Fibroblast of mammary gland (primary cell): ENCODE measurements around the gene TBKBP1.

Source experiments
- DNase-seq: peaks from one replicate; pipeline ENCODE4 v3.0.0-alpha.2; 2010; ENCODE audit warnings: low read depth
- H3K4me3 ChIP-seq: 2 replicates; pipeline ENCODE4 v1.5.1; 2011; ENCODE audit warnings: low read depth, mild to moderate bottlenecking, low read length, moderate library complexity; ENCODE audit not compliant: control insufficient read depth
- CTCF ChIP-seq: conservative IDR thresholded peaks from 2 replicates; pipeline ENCODE4 v1.5.1; 2011; ENCODE audit warnings: low read depth, low read length, inconsistent platforms; ENCODE audit not compliant: control insufficient read depth, insufficient read depth

TBKBP1 gene

DNA sequence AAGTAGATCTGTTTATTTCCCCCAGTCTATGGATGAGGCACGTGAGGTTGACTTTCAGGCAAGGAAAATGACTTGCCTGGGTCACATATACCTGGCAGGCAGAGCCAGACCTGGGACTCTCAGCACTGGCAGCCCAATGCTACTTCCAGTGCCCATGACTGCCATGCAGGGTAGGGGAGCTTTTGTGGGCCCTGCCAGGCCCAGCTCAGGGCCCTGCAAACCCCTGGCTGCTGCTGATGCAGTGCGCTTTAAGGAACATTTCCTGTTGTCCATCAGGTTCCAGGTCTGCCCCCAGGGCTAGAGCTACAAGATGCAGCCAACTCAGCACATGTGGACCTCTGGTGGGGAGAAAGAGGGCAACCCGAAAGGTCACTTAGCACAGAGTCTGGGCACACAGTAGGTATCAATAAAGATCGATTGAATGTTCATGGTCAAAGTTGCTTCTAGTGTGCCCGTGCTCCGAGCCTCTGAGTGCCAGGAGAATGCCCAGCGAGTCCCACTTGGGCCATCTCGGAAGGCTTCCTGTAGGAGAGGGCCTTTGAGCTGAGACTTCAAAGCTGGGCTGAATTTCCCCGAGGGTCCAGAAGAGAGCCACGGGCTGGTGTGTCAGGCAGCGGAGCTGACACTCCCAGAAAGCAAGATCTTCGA lies 38.6 kb downstream of the TBKBP1 start:
- DNase-seq = no peak
- peak overlapping the region; percentile 41 for H3K4me3 ChIP-seq
- TF ChIP-seq CTCF = no peak

DNA sequence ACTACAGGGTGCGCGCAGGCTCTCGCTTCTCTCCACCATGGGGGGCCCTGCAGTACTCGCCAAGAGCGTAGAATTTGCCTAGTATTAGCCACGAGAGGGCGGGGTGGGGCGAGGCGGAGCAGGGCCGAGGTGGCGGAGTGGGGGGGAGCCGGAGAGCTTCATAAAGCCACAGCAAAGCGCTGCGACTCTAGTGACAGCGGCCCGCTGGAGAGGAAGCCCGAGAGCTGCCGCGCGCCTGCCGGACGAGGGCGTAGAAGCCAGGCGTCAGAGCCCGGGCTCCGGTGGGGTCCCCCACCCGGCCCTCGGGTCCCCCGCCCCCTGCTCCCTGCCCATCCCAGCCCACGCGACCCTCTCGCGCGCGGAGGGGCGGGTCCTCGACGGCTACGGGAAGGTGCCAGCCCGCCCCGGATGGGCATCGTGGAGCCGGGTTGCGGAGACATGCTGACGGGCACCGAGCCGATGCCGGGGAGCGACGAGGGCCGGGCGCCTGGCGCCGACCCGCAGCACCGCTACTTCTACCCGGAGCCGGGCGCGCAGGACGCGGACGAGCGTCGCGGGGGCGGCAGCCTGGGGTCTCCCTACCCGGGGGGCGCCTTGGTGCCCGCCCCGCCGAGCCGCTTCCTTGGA lies 39.2 kb downstream of the TBKBP1 start, which contains the start of gene TBX21:
Gene TBX21, plus strand, starts transcription at position 190 of the 627 bp plus-strand sequence. Its CDS starts 219 bp downstream, at position 409.
- peak; percentile 58 for DNase-seq
- peak within 1 kb of the TSS; percentile 50 for H3K4me3 ChIP-seq
- TF ChIP-seq CTCF = peak; percentile 9

DNA sequence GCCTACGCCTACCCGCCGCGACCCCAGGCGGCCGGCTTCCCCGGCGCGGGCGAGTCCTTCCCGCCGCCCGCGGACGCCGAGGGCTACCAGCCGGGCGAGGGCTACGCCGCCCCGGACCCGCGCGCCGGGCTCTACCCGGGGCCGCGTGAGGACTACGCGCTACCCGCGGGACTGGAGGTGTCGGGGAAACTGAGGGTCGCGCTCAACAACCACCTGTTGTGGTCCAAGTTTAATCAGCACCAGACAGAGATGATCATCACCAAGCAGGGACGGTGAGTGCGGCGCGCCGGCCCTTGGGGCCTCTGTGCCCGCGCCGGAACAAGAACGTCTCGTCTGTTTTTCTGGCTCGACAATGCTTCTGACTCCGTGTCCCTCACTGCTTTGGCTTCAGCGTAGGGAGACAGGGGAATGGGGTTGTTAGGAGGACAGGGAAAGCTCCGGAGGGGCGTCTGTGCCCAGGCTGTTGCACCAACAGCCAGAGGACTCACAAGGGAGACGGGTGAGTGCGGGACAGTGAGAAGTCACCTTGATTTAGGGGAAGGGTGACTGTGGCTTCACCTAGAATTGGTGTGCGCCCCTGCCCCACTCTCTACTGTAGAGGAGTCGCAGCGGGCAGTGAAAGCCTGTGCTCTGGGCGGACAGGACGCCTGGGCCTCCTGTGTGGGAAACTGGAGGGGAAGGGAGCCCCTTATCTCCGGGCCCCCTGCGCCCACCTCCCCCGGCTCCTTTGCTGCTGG lies 39.9 kb downstream of the TBKBP1 start:
- no peak for DNase-seq
- TF ChIP-seq CTCF = no peak
- H3K4me3 ChIP-seq = peak overlapping the region; percentile 50

DNA sequence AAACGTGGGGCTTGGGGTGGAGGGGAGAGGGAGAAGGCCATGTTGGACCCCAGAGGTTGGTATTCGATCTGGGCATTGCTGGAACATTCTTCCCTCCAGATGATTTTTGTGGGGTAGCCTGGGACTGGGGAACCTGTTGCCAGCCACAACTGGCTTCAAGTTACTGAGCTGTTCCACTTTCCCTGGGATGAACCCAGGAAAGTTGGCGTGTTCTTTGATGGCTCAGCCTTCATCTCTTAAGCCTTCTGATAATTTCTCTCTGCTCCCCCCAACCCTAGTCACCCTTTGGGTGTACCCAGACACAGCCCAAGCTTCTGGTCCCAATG lies 41.1 kb downstream of the TBKBP1 start:
- DNase-seq = no peak
- H3K4me3 ChIP-seq = no peak overlapping the region
- no peak for TF ChIP-seq CTCF

- TF ChIP-seq CTCF = no peak
- no peak for DNase-seq
- no peak overlapping the region for H3K4me3 ChIP-seq
Measured at GRCh38 chr17:47735536-47736011, 41.6 kb downstream of the TBKBP1 start.

DNA sequence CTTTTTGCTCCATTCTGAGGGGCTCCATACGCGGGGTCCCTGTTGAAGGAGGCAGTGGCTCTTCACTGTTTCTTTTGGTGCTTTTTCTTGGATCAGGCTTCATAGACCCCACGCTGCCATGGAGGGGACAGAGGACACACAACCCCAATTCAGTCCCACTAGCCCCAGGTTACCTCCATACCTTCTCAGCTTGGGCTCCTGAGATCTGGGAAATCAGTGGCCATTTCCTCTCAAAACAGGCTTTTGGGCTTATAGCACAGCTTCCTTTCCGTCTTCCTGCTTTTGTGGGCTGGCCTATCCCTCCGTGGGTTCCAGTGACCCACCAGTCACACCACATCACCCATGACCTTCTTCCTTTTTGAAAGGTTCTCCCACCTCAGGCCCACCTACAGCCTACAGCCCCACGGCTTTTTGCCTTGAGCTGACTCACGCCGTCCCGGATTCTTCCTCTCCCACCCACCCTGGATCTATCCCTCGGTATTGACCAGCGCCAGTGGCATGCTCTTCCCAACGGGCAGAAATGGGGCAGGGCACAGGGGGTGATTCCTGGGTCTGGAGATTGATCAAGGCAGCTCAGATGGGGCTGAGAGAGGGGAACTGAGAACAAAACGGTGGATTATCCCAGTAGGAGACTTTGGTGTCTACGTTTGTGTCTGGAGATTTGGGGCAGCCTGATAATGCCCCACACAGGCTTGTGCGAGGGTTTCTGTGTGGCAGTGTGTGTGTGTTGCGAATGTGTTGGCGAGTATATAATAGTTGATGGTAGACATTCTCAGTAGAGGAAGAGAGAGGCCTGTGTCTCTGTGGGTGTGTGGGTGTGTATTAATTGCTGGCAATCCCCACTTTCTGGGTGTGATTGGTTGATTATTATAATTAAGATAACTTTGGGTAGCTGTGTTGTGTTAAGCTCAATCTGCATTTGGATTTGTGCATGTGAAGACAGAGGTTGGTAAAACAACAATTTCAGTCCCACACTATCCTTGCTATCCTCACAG lies 42.8 kb downstream of the TBKBP1 start:
- TF ChIP-seq CTCF = no peak
- no peak for DNase-seq
- H3K4me3 ChIP-seq = no peak overlapping the region
